RKO (cell line): ENCODE measurements around the gene FURIN.
"Not testable (repeated sequence)": the region's sequence is repeated elsewhere in the genome, so short reads cannot be mapped to it uniquely, and the experiment has no call there.

Experiments
- DNase-seq: peaks from one replicate; pipeline ENCODE4 v3.0.0-alpha.2; 2016; ENCODE audit warnings: low spot score

FURIN gene

GRCh38 chr15:90916461-90916860 lies 48.1 kb downstream of the FURIN start:
- DNase-seq: no peak

GRCh38 chr15:90917569-90917968 lies 49.2 kb downstream of the FURIN start:
- no peak for DNase-seq

GRCh38 chr15:90918034-90918788 lies 49.8 kb downstream of the FURIN start:
- DNase-seq: no peak

GRCh38 chr15:90918835-90919234 lies 50.4 kb downstream of the FURIN start:
- no peak for DNase-seq

GRCh38 chr15:90921887-90922286 lies 53.5 kb downstream of the FURIN start:
- DNase-seq: no peak

GRCh38 chr15:90922712-90923322 lies 54.4 kb downstream of the FURIN start:
- DNase-seq: not testable (repeated sequence)

- DNase-seq: no peak
Measured at GRCh38 chr15:90924375-90924774, 56.0 kb downstream of the FURIN start.

GRCh38 chr15:90926766-90927165 lies 58.4 kb downstream of the FURIN start:
- not testable (repeated sequence) for DNase-seq

GRCh38 chr15:90928106-90928505 lies 59.7 kb downstream of the FURIN start:
- DNase-seq: not testable (repeated sequence)

- DNase-seq: no peak
Measured at GRCh38 chr15:90929246-90930019, 61.0 kb downstream of the FURIN start.

GRCh38 chr15:90930861-90931574 lies 62.6 kb downstream of the FURIN start:
- DNase-seq: peak; percentile 61

GRCh38 chr15:90931575-90931827 lies 63.1 kb downstream of the FURIN start:
- no peak for DNase-seq

GRCh38 chr15:90931828-90932659 lies 63.7 kb downstream of the FURIN start, which contains the start of gene HDDC3:
HDDC3 (minus strand) TSS chr15:90932549; CDS start chr15:90932540, 9 bp downstream.
- peak; percentile 89 for DNase-seq

GRCh38 chr15:90932660-90932991 lies 64.2 kb downstream of the FURIN start:
- no peak for DNase-seq
